B cell (primary cell): ENCODE data around the gene GABRA6.

ENCODE experiments used
- EZH2 ChIP-seq: IDR thresholded peaks from 2 replicates; pipeline ENCODE4 v1.6.1; 2012; ENCODE audit warnings: borderline replicate concordance, low read depth, mild to moderate bottlenecking, moderate library complexity, low read length; ENCODE audit not compliant: insufficient read depth, poor library complexity, severe bottlenecking
- TF ChIP-seq, protein P1 (sequence below): fragments of 200-600 bp; IDR thresholded peaks from one replicate; pipeline ENCODE4 v1.8.0; 2022; ENCODE audit warnings: antibody characterized with exemption, mild to moderate bottlenecking

DNA sequence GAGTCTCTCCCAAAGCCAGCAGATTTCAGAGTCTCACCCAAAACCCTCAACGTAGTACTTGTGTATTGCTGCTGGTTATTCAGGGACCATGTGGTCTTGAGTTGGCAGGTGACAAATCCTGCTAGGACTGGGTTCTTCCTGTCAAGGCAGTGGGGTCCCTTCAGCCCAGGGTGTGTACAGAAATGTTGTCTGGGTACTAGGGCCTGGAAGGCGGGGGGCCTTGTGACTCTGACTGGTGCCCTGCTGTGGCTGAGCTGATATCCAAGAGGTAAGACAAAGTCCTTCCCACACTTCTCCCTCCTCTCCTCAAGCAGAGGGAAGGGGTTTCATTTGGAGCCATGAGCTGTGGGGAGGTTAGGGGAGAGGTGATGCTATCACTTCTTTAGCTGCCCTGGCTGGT is 58.8 kb downstream of the GABRA6 start:
- TF ChIP-seq, protein P1, sequence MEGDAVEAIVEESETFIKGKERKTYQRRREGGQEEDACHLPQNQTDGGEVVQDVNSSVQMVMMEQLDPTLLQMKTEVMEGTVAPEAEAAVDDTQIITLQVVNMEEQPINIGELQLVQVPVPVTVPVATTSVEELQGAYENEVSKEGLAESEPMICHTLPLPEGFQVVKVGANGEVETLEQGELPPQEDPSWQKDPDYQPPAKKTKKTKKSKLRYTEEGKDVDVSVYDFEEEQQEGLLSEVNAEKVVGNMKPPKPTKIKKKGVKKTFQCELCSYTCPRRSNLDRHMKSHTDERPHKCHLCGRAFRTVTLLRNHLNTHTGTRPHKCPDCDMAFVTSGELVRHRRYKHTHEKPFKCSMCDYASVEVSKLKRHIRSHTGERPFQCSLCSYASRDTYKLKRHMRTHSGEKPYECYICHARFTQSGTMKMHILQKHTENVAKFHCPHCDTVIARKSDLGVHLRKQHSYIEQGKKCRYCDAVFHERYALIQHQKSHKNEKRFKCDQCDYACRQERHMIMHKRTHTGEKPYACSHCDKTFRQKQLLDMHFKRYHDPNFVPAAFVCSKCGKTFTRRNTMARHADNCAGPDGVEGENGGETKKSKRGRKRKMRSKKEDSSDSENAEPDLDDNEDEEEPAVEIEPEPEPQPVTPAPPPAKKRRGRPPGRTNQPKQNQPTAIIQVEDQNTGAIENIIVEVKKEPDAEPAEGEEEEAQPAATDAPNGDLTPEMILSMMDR = no peak
- no peak for TF ChIP-seq EZH2
